ENCODE measurements around the gene FUS.

FUS gene

DNA sequence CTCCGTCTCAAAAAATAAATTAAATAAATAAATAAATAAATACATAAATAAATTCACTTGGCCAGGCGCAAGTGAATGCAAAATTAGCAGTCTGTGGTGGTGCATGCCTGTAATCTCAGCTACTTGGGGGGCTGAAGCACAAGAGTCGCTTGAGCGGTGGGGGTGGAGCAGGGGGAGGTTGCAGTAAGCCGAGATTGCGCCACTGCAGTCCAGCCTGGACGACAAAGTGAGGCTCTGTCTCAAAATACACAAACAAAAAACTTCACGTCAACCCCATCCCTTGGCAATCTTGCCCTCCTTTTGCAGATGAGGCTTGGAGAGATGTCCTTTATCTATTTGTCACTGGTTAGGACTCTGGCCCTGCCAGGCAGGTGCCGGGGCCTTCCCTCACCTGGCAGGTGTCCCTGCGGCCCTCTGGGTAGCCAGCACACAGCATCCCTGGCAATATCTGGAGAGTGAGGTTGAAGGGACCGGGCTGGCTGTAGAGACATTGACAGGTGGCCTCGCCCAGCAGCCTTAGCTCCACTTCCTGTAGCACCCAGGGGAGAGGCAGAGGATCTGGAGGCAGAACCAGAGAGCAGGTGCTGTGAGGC lies 34.4 kb upstream of the FUS start:
- CTCF ChIA-PET, result interaction anchor here (0.6 to 1.3 kb wide), 3 partner anchors 71 to 333 kb away, joined by 3 read pairs; partner anchors contain the start of genes HSD3B7, ZNF646 and ZNF668
- Histone ChIP-seq H3K9me3 (ENCODE audit: control insufficient read depth, insufficient read depth, low read depth, low read length) (no peaks in the 10 kb centered on the region), H3K36me3 (ENCODE audit: control insufficient read depth in 2 of 2, insufficient read depth in 1 of 2, low read length in 2 of 2) (no peaks in the 10 kb centered on the region), H3K4me1 (ENCODE audit: control insufficient read depth, insufficient read depth, low read length) (no peaks in the 10 kb centered on the region; the same call in 1 of the 2 replicates), H3K27ac (ENCODE audit: extremely low read depth, low read depth, low read length) (no peak overlapping the region), H3K4me3 (ENCODE audit: low read depth, low read length) (no peak overlapping the region)
- TF ChIP-seq KLF7 (tag by site-specific recombination; IDR thresholded peaks at IDR 0.05; ENCODE audit: borderline replicate concordance) (no peak), ZNF433 (tag by site-specific recombination; IDR thresholded peaks at IDR 0.05; ENCODE audit: low read depth) (no peak), MZF1 (tag by site-specific recombination; IDR thresholded peaks at IDR 0.05; ENCODE audit: borderline replicate concordance) (no peak), ZNF654 (tag by site-specific recombination; IDR thresholded peaks at IDR 0.05; ENCODE audit: low read depth) (no peak), KLF10 (tag by site-specific recombination; IDR thresholded peaks at IDR 0.05) (no peak), IKZF3 (tag by site-specific recombination; IDR thresholded peaks at IDR 0.05) (no peak), ZNF311 (tag by site-specific recombination; IDR thresholded peaks at IDR 0.05; ENCODE audit: borderline replicate concordance) (no peak), TRIM28 (IDR thresholded peaks at IDR 0.05; ENCODE audit: borderline replicate concordance, low read length) (no peak), ZNF112 (tag by site-specific recombination; IDR thresholded peaks at IDR 0.05) (no peak), RBAK (tag by site-specific recombination; IDR thresholded peaks at IDR 0.05) (no peak)
- POLR2A ChIA-PET, result interaction anchor here (4.8 kb wide), 1 partner anchor 28 kb away, joined by 104 read pairs; the partner anchor contains the start of gene KAT8

DNA sequence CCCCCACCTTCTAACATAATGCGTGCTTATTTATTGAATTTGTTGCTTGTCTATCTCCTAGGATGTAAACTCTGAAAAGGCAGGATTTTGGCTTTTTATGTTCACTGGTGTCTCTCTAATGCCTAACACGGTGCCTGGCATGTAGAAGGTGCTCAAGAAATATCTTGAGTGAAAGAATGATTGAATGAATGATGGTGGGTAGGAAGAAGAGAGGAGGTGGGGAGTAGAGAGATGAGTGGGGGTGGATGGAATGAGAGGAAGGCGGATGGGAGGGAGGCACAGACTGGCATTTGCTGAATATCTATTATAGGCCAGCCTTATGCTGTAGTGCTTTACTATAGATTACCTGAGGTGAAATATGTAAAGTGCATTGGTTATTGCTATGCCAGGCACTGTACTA lies 32.4 kb upstream of the FUS start:
- TF ChIP-seq ZXDB (tag by site-specific recombination; IDR thresholded peaks at IDR 0.05) (no peak), ZNF664 (tag by site-specific recombination; IDR thresholded peaks at IDR 0.05) (peak; percentile 87)
- CTCF ChIA-PET, result interaction anchor here (0.7 kb wide), 1 partner anchor 27 kb away, joined by 3 read pairs; no protein-coding TSS in a partner anchor

DNA sequence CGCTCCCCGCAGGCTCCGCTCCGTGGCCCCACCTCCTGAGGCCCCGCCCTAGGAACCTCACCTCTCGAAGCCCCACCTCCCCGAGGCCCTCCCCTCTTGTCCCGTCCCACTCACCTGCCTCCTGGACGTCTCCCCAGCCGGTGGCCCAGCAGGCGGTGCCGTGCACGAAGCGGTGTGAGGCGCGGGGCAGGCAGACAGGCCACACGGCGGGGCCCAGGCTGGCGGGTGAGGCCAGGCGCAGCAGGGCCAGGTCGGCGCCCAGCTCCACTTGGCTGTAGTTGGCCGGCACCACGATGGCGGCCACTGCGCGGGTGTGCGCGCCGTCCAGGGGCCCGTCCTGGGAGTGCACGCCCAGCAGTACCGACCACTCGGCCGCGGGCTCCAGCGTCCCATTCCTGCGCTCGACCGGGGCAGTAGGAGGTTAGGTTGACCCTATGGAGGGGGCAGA lies 31.6 kb upstream of the FUS start:
- Histone ChIP-seq H3K27ac (ENCODE audit: extremely low read depth, low read depth, low read length) (no peak overlapping the region), H3K9me3 (ENCODE audit: control insufficient read depth, insufficient read depth, low read depth, low read length) (no peaks in the 10 kb centered on the region), H3K4me1 (ENCODE audit: control insufficient read depth, insufficient read depth, low read length) (no peaks in the 10 kb centered on the region), H3K36me3 (ENCODE audit: control insufficient read depth in 2 of 2, insufficient read depth in 1 of 2, low read length in 2 of 2) (no peaks in the 10 kb centered on the region), H3K4me3 (ENCODE audit: low read depth, low read length) (no peak overlapping the region)
- TF ChIP-seq ZNF76 (tag by site-specific recombination; IDR thresholded peaks at IDR 0.05; ENCODE audit: borderline replicate concordance, low read depth), result no peak
- no peak for TF ChIP-seq ZNF311 (tag by site-specific recombination; IDR thresholded peaks at IDR 0.05; ENCODE audit: borderline replicate concordance)
- no peak for TF ChIP-seq ZNF561 (tag by site-specific recombination; IDR thresholded peaks at IDR 0.05; ENCODE audit: borderline replicate concordance)
- TF ChIP-seq, protein P1, sequence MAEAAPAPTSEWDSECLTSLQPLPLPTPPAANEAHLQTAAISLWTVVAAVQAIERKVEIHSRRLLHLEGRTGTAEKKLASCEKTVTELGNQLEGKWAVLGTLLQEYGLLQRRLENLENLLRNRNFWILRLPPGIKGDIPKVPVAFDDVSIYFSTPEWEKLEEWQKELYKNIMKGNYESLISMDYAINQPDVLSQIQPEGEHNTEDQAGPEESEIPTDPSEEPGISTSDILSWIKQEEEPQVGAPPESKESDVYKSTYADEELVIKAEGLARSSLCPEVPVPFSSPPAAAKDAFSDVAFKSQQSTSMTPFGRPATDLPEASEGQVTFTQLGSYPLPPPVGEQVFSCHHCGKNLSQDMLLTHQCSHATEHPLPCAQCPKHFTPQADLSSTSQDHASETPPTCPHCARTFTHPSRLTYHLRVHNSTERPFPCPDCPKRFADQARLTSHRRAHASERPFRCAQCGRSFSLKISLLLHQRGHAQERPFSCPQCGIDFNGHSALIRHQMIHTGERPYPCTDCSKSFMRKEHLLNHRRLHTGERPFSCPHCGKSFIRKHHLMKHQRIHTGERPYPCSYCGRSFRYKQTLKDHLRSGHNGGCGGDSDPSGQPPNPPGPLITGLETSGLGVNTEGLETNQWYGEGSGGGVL (tag by site-specific recombination; IDR thresholded peaks at IDR 0.05), result no peak
- no peak for TF ChIP-seq ZNF157 (tag by site-specific recombination; IDR thresholded peaks at IDR 0.05)
- TF ChIP-seq, protein P2, sequence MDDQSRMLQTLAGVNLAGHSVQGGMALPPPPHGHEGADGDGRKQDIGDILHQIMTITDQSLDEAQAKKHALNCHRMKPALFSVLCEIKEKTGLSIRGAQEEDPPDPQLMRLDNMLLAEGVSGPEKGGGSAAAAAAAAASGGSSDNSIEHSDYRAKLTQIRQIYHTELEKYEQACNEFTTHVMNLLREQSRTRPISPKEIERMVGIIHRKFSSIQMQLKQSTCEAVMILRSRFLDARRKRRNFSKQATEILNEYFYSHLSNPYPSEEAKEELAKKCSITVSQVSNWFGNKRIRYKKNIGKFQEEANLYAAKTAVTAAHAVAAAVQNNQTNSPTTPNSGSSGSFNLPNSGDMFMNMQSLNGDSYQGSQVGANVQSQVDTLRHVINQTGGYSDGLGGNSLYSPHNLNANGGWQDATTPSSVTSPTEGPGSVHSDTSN (CRISPR knock-in tag; IDR thresholded peaks at IDR 0.05), result no peak
- no peak for TF ChIP-seq ZSCAN30 (tag by site-specific recombination; IDR thresholded peaks at IDR 0.05)
- TF ChIP-seq ZNF544 (tag by site-specific recombination; IDR thresholded peaks at IDR 0.05), result no peak
- no peak for TF ChIP-seq ZEB2 (tag by site-specific recombination; IDR thresholded peaks at IDR 0.05)
- no peak for TF ChIP-seq ZNF658 (tag by site-specific recombination; IDR thresholded peaks at IDR 0.05)
- TF ChIP-seq, protein P3, sequence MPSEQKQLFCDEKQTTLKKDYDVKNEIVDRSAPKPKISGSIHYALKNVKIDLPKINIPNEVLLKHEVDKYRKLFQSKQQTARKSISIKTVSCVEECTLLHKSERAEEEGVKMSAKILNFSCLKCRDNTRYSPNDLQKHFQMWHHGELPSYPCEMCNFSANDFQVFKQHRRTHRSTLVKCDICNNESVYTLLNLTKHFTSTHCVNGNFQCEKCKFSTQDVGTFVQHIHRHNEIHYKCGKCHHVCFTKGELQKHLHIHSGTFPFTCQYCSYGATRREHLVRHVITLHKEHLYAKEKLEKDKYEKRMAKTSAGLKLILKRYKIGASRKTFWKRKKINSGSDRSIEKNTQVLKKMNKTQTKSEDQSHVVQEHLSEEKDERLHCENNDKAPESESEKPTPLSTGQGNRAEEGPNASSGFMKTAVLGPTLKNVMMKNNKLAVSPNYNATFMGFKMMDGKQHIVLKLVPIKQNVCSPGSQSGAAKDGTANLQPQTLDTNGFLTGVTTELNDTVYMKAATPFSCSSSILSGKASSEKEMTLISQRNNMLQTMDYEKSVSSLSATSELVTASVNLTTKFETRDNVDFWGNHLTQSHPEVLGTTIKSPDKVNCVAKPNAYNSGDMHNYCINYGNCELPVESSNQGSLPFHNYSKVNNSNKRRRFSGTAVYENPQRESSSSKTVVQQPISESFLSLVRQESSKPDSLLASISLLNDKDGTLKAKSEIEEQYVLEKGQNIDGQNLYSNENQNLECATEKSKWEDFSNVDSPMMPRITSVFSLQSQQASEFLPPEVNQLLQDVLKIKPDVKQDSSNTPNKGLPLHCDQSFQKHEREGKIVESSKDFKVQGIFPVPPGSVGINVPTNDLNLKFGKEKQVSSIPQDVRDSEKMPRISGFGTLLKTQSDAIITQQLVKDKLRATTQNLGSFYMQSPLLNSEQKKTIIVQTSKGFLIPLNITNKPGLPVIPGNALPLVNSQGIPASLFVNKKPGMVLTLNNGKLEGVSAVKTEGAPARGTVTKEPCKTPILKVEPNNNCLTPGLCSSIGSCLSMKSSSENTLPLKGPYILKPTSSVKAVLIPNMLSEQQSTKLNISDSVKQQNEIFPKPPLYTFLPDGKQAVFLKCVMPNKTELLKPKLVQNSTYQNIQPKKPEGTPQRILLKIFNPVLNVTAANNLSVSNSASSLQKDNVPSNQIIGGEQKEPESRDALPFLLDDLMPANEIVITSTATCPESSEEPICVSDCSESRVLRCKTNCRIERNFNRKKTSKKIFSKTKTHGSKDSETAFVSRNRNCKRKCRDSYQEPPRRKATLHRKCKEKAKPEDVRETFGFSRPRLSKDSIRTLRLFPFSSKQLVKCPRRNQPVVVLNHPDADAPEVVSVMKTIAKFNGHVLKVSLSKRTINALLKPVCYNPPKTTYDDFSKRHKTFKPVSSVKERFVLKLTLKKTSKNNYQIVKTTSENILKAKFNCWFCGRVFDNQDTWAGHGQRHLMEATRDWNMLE (tag by site-specific recombination; conservative IDR thresholded peaks at IDR 0.05; ENCODE audit: low read depth), result no peak
- no peak for TF ChIP-seq ZNF223 (tag by site-specific recombination; IDR thresholded peaks at IDR 0.05)
- CTCF ChIA-PET, result interaction anchor here (0.6 kb wide), 1 partner anchor 47 kb away, joined by 3 read pairs; no protein-coding TSS in a partner anchor
- POLR2A ChIA-PET, result interaction anchor here (0.9 kb wide), 1 partner anchor 10 kb away, joined by 4 read pairs; no protein-coding TSS in a partner anchor

More for the DNA sequence above, 32.4 kb upstream of the FUS start:
- H3K4me3 ChIP-seq (ENCODE audit: low read depth, low read length), result no peak overlapping the region
- POLR2A ChIA-PET, result no interaction called here
- H3K27ac ChIP-seq (ENCODE audit: extremely low read depth, low read depth, low read length), result no peak overlapping the region
- no peaks in the 10 kb centered on the region; the same call in 1 of the 2 replicates for H3K4me1 ChIP-seq (ENCODE audit: control insufficient read depth, insufficient read depth, low read length)
- H3K36me3 ChIP-seq (ENCODE audit: control insufficient read depth in 2 of 2, insufficient read depth in 1 of 2, low read length in 2 of 2), result no peaks in the 10 kb centered on the region
- H3K9me3 ChIP-seq (ENCODE audit: control insufficient read depth, insufficient read depth, low read depth, low read length), result no peaks in the 10 kb centered on the region

All from HEK293 (cell line).